Measurements from ENCODE around the gene MT1H.

GRCh38 chr16:56651586-56651985, 18.0 kb upstream of the MT1H start, which contains the start of gene MT1B:
- TF ChIP-seq CTCF (IDR thresholded peaks at IDR 0.05; ENCODE audit: low read depth, low read length, missing input control) = no peak
- TF ChIP-seq YY1 (IDR thresholded peaks at IDR 0.05) = no peak
- no peak for TF ChIP-seq REST (IDR thresholded peaks at IDR 0.05)
- TF ChIP-seq ZBTB33 (IDR thresholded peaks at IDR 0.05) = no peak
- no peak for TF ChIP-seq HNF4G (IDR thresholded peaks at IDR 0.05)
